Stimulated activated CD4-positive, alpha-beta T cell treated with anti-CD3 and anti-CD28 coated beads, TNF-alpha, amount 100 ng/mL, for 48 hours (primary cell): ENCODE results near the gene UBE2U.
"Not testable (repeated sequence)": the region's sequence is repeated elsewhere in the genome, so short reads cannot be mapped to it uniquely, and the experiment has no call there.

Experiments used
- DNase-seq, 3 donors: peaks; one replicate each; pipeline ENCODE4 v3.0.0-alpha.2; 2020; ENCODE audit warnings: low read depth in 3 of 3

Gene UBE2U

GRCh38 chr1:64239519-64239918 is 36.1 kb downstream of the UBE2U start:
- not testable (repeated sequence) for DNase-seq

GRCh38 chr1:64240206-64240605 is 36.8 kb downstream of the UBE2U start:
- no peak for DNase-seq

GRCh38 chr1:64241069-64241468 is 37.6 kb downstream of the UBE2U start:
- no peak for DNase-seq

- no peak for DNase-seq
Measured at GRCh38 chr1:64242895-64243756, 39.7 kb downstream of the UBE2U start.

GRCh38 chr1:64243757-64244080 is 40.3 kb downstream of the UBE2U start:
- DNase-seq: no peak

- DNase-seq: no peak
Measured at GRCh38 chr1:64245495-64245894, 42.1 kb downstream of the UBE2U start.

- no peak for DNase-seq
Measured at GRCh38 chr1:64246294-64246917, 43.0 kb downstream of the UBE2U start.

- no peak for DNase-seq
Measured at GRCh38 chr1:64248065-64248464, 44.6 kb downstream of the UBE2U start.

- DNase-seq: not testable (repeated sequence)
Measured at GRCh38 chr1:64250472-64250871, 47.0 kb downstream of the UBE2U start.

GRCh38 chr1:64251971-64252370 is 48.5 kb downstream of the UBE2U start:
- DNase-seq: no peak

- DNase-seq: not testable (repeated sequence)
Measured at GRCh38 chr1:64257233-64257632, 53.8 kb downstream of the UBE2U start.

GRCh38 chr1:64258444-64258843 is 55.0 kb downstream of the UBE2U start:
- DNase-seq: not testable (repeated sequence)

GRCh38 chr1:64263335-64263734 is 59.9 kb downstream of the UBE2U start:
- DNase-seq: no peak

- no peak for DNase-seq
Measured at GRCh38 chr1:64263856-64264255, 60.4 kb downstream of the UBE2U start.

GRCh38 chr1:64265141-64265540 is 61.7 kb downstream of the UBE2U start:
- no peak for DNase-seq

GRCh38 chr1:64266991-64267390 is 63.6 kb downstream of the UBE2U start:
- DNase-seq: no peak

- peak; percentile 11 to 70 (median 53) for DNase-seq
Measured at GRCh38 chr1:64268653-64269557, 65.5 kb downstream of the UBE2U start.

- DNase-seq: no peak
Measured at GRCh38 chr1:64269558-64269884, 66.1 kb downstream of the UBE2U start.

- no peak for DNase-seq
Measured at GRCh38 chr1:64280001-64280400, 76.6 kb downstream of the UBE2U start.

- no peak for DNase-seq
Measured at GRCh38 chr1:64282351-64282750, 78.9 kb downstream of the UBE2U start.

GRCh38 chr1:64287071-64287470 is 83.6 kb downstream of the UBE2U start:
- no peak for DNase-seq

- DNase-seq: no peak
Measured at GRCh38 chr1:64290420-64290819, 87.0 kb downstream of the UBE2U start.
